MM.1S (cell line): ENCODE results near the gene IL15RA.

Experiments used
- DNase-seq: peaks from one replicate; pipeline ENCODE4 v3.0.0-alpha.2; 2015
- H2AFZ ChIP-seq: fragments of 300-600 bp; sonication (generic); 2 replicates; pipeline ENCODE4 v1.6.0; 2016; ENCODE audit warnings: antibody characterized with exemption, low read length
- H3F3A ChIP-seq: fragments of 300-600 bp; sonication (generic); 2 replicates; pipeline ENCODE4 v1.6.1; 2016; ENCODE audit warnings: mild to moderate bottlenecking, antibody characterized with exemption, low read length, moderate library complexity, mixed read lengths; ENCODE audit not compliant: insufficient read depth
- H3K27ac ChIP-seq: fragments of 300-600 bp; sonication (generic); 2 replicates; pipeline ENCODE4 v1.5.1; 2016; ENCODE audit warnings: mild to moderate bottlenecking, low read length
- H3K27me3 ChIP-seq: fragments of 300-600 bp; sonication (generic); replicated peaks from 2 replicates; pipeline ENCODE4 v1.6.0; 2016; ENCODE audit warnings: low read length; ENCODE audit not compliant: insufficient read depth
- H3K36me3 ChIP-seq: fragments of 300-600 bp; sonication (generic); replicated peaks from 2 replicates; pipeline ENCODE4 v1.6.1; 2016; ENCODE audit warnings: mild to moderate bottlenecking, low read length, mixed read lengths; ENCODE audit not compliant: insufficient read depth
- H3K4me1 ChIP-seq: fragments of 300-600 bp; sonication (generic); 2 replicates; pipeline ENCODE4 v1.6.1; 2016; ENCODE audit warnings: low read length, mixed read lengths
- H3K4me2 ChIP-seq: fragments of 300-600 bp; sonication (generic); 2 replicates; pipeline ENCODE4 v1.6.0; 2016; ENCODE audit warnings: low read depth, low read length
- H3K4me3 ChIP-seq: fragments of 300-600 bp; sonication (generic); 2 replicates; pipeline ENCODE4 v1.5.1; 2016; ENCODE audit warnings: low read length, mixed read lengths
- H3K79me2 ChIP-seq: fragments of 300-600 bp; sonication (generic); 2 replicates; pipeline ENCODE4 v1.6.1; 2016; ENCODE audit warnings: mixed run types, low read length, mixed read lengths
- H3K9ac ChIP-seq: fragments of 300-600 bp; sonication (generic); 2 replicates; pipeline ENCODE4 v1.6.1; 2016; ENCODE audit warnings: low read length, mixed read lengths
- H3K9me2 ChIP-seq: fragments of 300-600 bp; sonication (generic); replicated peaks from 2 replicates; pipeline ENCODE4 v1.6.1; 2016; ENCODE audit warnings: mild to moderate bottlenecking, low read length, mixed read lengths; ENCODE audit not compliant: insufficient read depth
- H3K9me3 ChIP-seq: fragments of 300-600 bp; sonication (generic); replicated peaks from 2 replicates; pipeline ENCODE4 v1.6.1; 2016; ENCODE audit warnings: mild to moderate bottlenecking, low read length, mixed read lengths; ENCODE audit not compliant: insufficient read depth
- H4K20me1 ChIP-seq: fragments of 300-600 bp; sonication (generic); 2 replicates; pipeline ENCODE4 v1.6.1; 2016; ENCODE audit warnings: mild to moderate bottlenecking, low read length, moderate library complexity, mixed read lengths; ENCODE audit not compliant: insufficient read depth
- CTCF ChIP-seq: fragments of 300-600 bp; sonication (generic); IDR thresholded peaks from 2 replicates; pipeline ENCODE4 v1.5.1; 2016; ENCODE audit warnings: antibody characterized with exemption, low read length, mixed read lengths
- EZH2 ChIP-seq: fragments of 300-600 bp; sonication (generic); optimal IDR thresholded peaks from 2 replicates; pipeline ENCODE3; 2017; ENCODE audit warnings: low read depth, mild to moderate bottlenecking, antibody characterized with exemption, low read length, mixed read lengths
- EZH2phosphoT487 ChIP-seq: fragments of 300-600 bp; sonication (generic); IDR thresholded peaks from 2 replicates; pipeline ENCODE4 v1.6.1; 2018; ENCODE audit warnings: antibody characterized with exemption, low read length

Gene IL15RA

GRCh38 chr10:5919568-5919967 is 57.8 kb downstream of the IL15RA start:
- H3K4me3 ChIP-seq: no peak overlapping the region
- H2AFZ ChIP-seq: no peak overlapping the region
- peaks cover 30% of the 10 kb centered on the region for H3K79me2 ChIP-seq
- no peak overlapping the region for H3K9ac ChIP-seq
- TF ChIP-seq EZH2 (no peak), CTCF (no peak), EZH2phosphoT487 (no peak)
- no peaks in the 10 kb centered on the region for H3F3A ChIP-seq
- H3K4me2 ChIP-seq: no peak overlapping the region
- H3K9me3 ChIP-seq: no peaks in the 10 kb centered on the region
- DNase-seq: no peak
- H3K27me3 ChIP-seq: no peaks in the 10 kb centered on the region
- H3K36me3 ChIP-seq: peaks cover 60% of the 10 kb centered on the region
- H4K20me1 ChIP-seq: no peaks in the 10 kb centered on the region
- H3K9me2 ChIP-seq: no peaks in the 10 kb centered on the region
- no peaks in the 10 kb centered on the region for H3K4me1 ChIP-seq
- H3K27ac ChIP-seq: no peak overlapping the region

- Histone ChIP-seq H3K27me3 (no peaks in the 10 kb centered on the region), H3K9me3 (no peaks in the 10 kb centered on the region), H3F3A (no peaks in the 10 kb centered on the region), H3K9me2 (no peaks in the 10 kb centered on the region), H2AFZ (no peak overlapping the region), H4K20me1 (no peaks in the 10 kb centered on the region), H3K79me2 (peaks cover 28% of the 10 kb centered on the region), H3K36me3 (peaks cover 56% of the 10 kb centered on the region), H3K27ac (no peak overlapping the region), H3K4me1 (no peaks in the 10 kb centered on the region), H3K4me2 (no peak overlapping the region), H3K9ac (no peak overlapping the region), H3K4me3 (no peak overlapping the region)
- no peak for DNase-seq
- TF ChIP-seq EZH2phosphoT487 (no peak), CTCF (no peak), EZH2 (no peak)
Observed at GRCh38 chr10:5918763-5919162, 58.6 kb downstream of the IL15RA start.

GRCh38 chr10:5917305-5917704 is 60.0 kb downstream of the IL15RA start:
- no peaks in the 10 kb centered on the region for H3F3A ChIP-seq
- no peaks in the 10 kb centered on the region for H3K9me2 ChIP-seq
- H3K36me3 ChIP-seq: peaks cover 50% of the 10 kb centered on the region
- H4K20me1 ChIP-seq: no peaks in the 10 kb centered on the region
- no peaks in the 10 kb centered on the region for H3K27me3 ChIP-seq
- H3K27ac ChIP-seq: no peak overlapping the region
- no peak overlapping the region for H2AFZ ChIP-seq
- H3K4me3 ChIP-seq: no peak overlapping the region
- H3K4me1 ChIP-seq: no peaks in the 10 kb centered on the region
- no peak overlapping the region for H3K4me2 ChIP-seq
- DNase-seq: no peak
- H3K79me2 ChIP-seq: peaks cover 21% of the 10 kb centered on the region
- H3K9ac ChIP-seq: no peak overlapping the region
- no peaks in the 10 kb centered on the region for H3K9me3 ChIP-seq
- TF ChIP-seq EZH2phosphoT487 (no peak), CTCF (no peak)
